OCI-LY1 (cell line): Measurements from ENCODE around the gene SOX9.

Experiments used
- EZH2 ChIP-seq: fragments of 200-600 bp; sonication (generic), shearing (Covaris generic); IDR thresholded peaks from 2 replicates; pipeline ENCODE4 v1.8.0; 2017; ENCODE audit warnings: borderline replicate concordance, mixed run types, mild to moderate bottlenecking, antibody characterized with exemption, low read length, moderate library complexity, mixed read lengths
- TF ChIP-seq, protein P1 (sequence below): fragments of 200-600 bp; sonication (generic), shearing (Covaris generic); IDR thresholded peaks from 2 replicates; pipeline ENCODE4 v1.5.1; 2017; ENCODE audit warnings: mild to moderate bottlenecking, antibody characterized with exemption, low read length, moderate library complexity, mixed read lengths

DNA sequence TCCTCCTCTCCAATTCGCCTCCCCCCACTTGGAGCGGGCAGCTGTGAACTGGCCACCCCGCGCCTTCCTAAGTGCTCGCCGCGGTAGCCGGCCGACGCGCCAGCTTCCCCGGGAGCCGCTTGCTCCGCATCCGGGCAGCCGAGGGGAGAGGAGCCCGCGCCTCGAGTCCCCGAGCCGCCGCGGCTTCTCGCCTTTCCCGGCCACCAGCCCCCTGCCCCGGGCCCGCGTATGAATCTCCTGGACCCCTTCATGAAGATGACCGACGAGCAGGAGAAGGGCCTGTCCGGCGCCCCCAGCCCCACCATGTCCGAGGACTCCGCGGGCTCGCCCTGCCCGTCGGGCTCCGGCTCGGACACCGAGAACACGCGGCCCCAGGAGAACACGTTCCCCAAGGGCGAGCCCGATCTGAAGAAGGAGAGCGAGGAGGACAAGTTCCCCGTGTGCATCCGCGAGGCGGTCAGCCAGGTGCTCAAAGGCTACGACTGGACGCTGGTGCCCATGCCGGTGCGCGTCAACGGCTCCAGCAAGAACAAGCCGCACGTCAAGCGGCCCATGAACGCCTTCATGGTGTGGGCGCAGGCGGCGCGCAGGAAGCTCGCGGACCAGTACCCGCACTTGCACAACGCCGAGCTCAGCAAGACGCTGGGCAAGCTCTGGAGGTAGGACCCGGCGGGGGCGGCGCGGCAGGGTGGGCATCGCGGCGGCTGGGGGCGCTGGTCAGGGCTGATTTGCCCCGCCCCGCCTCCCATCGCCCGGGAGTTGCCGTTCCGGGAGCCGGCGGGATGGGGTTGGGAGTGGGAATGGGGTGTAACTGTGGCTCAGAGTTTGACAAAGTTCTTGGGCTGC is 567 bp downstream of the SOX9 start:
- TF ChIP-seq, protein P1, sequence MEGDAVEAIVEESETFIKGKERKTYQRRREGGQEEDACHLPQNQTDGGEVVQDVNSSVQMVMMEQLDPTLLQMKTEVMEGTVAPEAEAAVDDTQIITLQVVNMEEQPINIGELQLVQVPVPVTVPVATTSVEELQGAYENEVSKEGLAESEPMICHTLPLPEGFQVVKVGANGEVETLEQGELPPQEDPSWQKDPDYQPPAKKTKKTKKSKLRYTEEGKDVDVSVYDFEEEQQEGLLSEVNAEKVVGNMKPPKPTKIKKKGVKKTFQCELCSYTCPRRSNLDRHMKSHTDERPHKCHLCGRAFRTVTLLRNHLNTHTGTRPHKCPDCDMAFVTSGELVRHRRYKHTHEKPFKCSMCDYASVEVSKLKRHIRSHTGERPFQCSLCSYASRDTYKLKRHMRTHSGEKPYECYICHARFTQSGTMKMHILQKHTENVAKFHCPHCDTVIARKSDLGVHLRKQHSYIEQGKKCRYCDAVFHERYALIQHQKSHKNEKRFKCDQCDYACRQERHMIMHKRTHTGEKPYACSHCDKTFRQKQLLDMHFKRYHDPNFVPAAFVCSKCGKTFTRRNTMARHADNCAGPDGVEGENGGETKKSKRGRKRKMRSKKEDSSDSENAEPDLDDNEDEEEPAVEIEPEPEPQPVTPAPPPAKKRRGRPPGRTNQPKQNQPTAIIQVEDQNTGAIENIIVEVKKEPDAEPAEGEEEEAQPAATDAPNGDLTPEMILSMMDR: no peak
- no peak for TF ChIP-seq EZH2
